Tibial nerve (tissue), 4 donors: ENCODE results near the gene ISLR. TPM values are rescaled to one million over a fixed set of nuclear protein-coding genes. Genes with fewer than 3 reads are reported as not detected.

Source experiments
- DNase-seq, 2 donors: peaks; one replicate each; pipeline ENCODE4 v3.0.0-alpha.2; 2019; ENCODE audit warnings: low spot score in 2 of 2
- H3K27ac ChIP-seq, 4 donors: fragments of 200-600 bp; sonication (generic) in 3 of 4; one replicate each; pipeline ENCODE4 v1.5.1; 2017 to 2019; ENCODE audit warnings: mild to moderate bottlenecking in 1 of 4
- H3K27me3 ChIP-seq, 2 donors: fragments of 200-600 bp; sonication (generic) in 1 of 2; one replicate each; pipeline versions ENCODE4 v1.5.1 to v1.6.0; 2017 to 2019
- H3K36me3 ChIP-seq, 3 donors: fragments of 200-600 bp; sonication (generic); one replicate each; pipeline ENCODE4 v1.5.1; 2018 to 2019
- H3K4me1 ChIP-seq, 4 donors: fragments of 200-600 bp; sonication (generic) in 3 of 4; one replicate each; pipeline ENCODE4 v1.5.1; 2017 to 2019
- H3K4me3 ChIP-seq, 4 donors: fragments of 200-600 bp; sonication (generic) in 3 of 4; one replicate each; pipeline ENCODE4 v1.5.1; 2017 to 2019; ENCODE audit warnings: mild to moderate bottlenecking in 1 of 4, moderate library complexity in 1 of 4
- H3K9me3 ChIP-seq, 4 donors: fragments of 200-600 bp; sonication (generic) in 3 of 4; one replicate each; pipeline ENCODE4 v1.5.1; 2017 to 2019
- CTCF ChIP-seq, 5 experiments: fragments of 200-600 bp in 3 of 5; fragments of 450-650 bp in 2 of 5; sonication (generic) in 3 of 5; IDR thresholded peaks; one replicate each; pipeline ENCODE4 v1.5.1; 2016 to 2019; ENCODE audit warnings: antibody characterized with exemption in 5 of 5, mild to moderate bottlenecking in 3 of 5, moderate library complexity in 2 of 5
- EP300 ChIP-seq, 2 donors: sonication (generic); formaldehyde crosslinking; IDR thresholded peaks; one replicate each; pipeline ENCODE4 v1.6.1; 2017; ENCODE audit warnings: antibody characterized with exemption in 2 of 2, mild to moderate bottlenecking in 1 of 2
- POLR2A ChIP-seq, 2 donors: fragments of 450-650 bp; IDR thresholded peaks; one replicate each; pipeline ENCODE4 v1.6.1; 2017; ENCODE audit warnings: antibody characterized with exemption in 2 of 2, mild to moderate bottlenecking in 2 of 2, moderate library complexity in 2 of 2
- WGBS, 2 donors: methylation state at CpG; one replicate each; pipeline ENCODE4 v1.1.5; 2018; 5-methylcytosine and 5-hydroxymethylcytosine counted together
- total RNA-seq, 4 donors: library from RNA; depleted of rRNA; stranded (reverse); fragments of >200 nt; gene quantifications; one replicate each; pipeline ENCODE4 v1.1.0, GENCODE V29; 2016

The ISLR gene
- total RNA-seq, 4 donors from 2014 or later, result 41.7 to 250 (median 164) TPM

GRCh38 chr15:74134387-74135027, 39.0 kb upstream of the ISLR start:
- Histone ChIP-seq H3K4me1 (peaks cover 0 to 50% (median 25%) of the 10 kb centered on the region in 4 donors), H3K4me3 (no peak overlapping the region), H3K27me3 (peaks cover 0 to 100% of the 10 kb centered on the region in 2 donors), H3K27ac (no peak overlapping the region), H3K36me3 (peaks cover 0 to 8% (median 0%) of the 10 kb centered on the region in 3 donors), H3K9me3 (peaks cover 0 to 19% (median 0%) of the 10 kb centered on the region in 4 donors)
- 48 to 56% methylated on average over 29 to 53 of the region's 53 CpGs for WGBS, 2 donors
- no peak for TF ChIP-seq EP300 (IDR thresholded peaks at IDR 0.05)
- TF ChIP-seq POLR2A (IDR thresholded peaks at IDR 0.05), result no peak
- peak in 2 of 5 experiments; percentile 29 to 32 for TF ChIP-seq CTCF (IDR thresholded peaks at IDR 0.05)
- DNase-seq, result no peak

- no peak overlapping the region for H3K27ac ChIP-seq
- H3K4me1 ChIP-seq, result peaks cover 0 to 44% (median 19%) of the 10 kb centered on the region in 4 donors
- 48 to 49% methylated on average over 27 of the region's 27 CpGs for WGBS, 2 donors
- no peak for DNase-seq
- H3K9me3 ChIP-seq, result peaks cover 0 to 19% (median 0%) of the 10 kb centered on the region in 4 donors
- H3K27me3 ChIP-seq, result peaks cover 0 to 95% of the 10 kb centered on the region in 2 donors
- no peak overlapping the region for H3K4me3 ChIP-seq
- peaks cover 0 to 8% (median 0%) of the 10 kb centered on the region in 3 donors for H3K36me3 ChIP-seq
- TF ChIP-seq POLR2A (IDR thresholded peaks at IDR 0.05) (no peak), CTCF (IDR thresholded peaks at IDR 0.05) (no peak), EP300 (IDR thresholded peaks at IDR 0.05) (no peak)
These were observed 38.4 kb upstream of the ISLR start for GRCh38 chr15:74135041-74135565.

- Histone ChIP-seq H3K36me3 (peaks cover 0 to 8% (median 0%) of the 10 kb centered on the region in 3 donors), H3K4me1 (peaks cover 0 to 35% (median 17%) of the 10 kb centered on the region in 4 donors), H3K27ac (peak overlapping the region in 2 of 4 donors; percentile 76 to 83), H3K27me3 (peaks cover 0 to 81% of the 10 kb centered on the region in 2 donors), H3K9me3 (peaks cover 0 to 19% (median 0%) of the 10 kb centered on the region in 4 donors), H3K4me3 (peak overlapping the region; percentile 31 to 61 (median 52))
- WGBS, 2 donors, result 1 to 3% methylated on average over 24 to 26 of the region's 26 CpGs
- no peak for TF ChIP-seq CTCF (IDR thresholded peaks at IDR 0.05)
- TF ChIP-seq EP300 (IDR thresholded peaks at IDR 0.05), result no peak
- TF ChIP-seq POLR2A (IDR thresholded peaks at IDR 0.05), result no peak
- no peak for DNase-seq
These were observed 37.0 kb upstream of the ISLR start for GRCh38 chr15:74136540-74136813.

GRCh38 chr15:74136814-74137536, 36.5 kb upstream of the ISLR start:
- peak overlapping the region in 2 of 4 donors; percentile 76 to 83 for H3K27ac ChIP-seq
- H3K27me3 ChIP-seq, result peaks cover 0 to 76% of the 10 kb centered on the region in 2 donors
- peaks cover 0 to 35% (median 17%) of the 10 kb centered on the region in 4 donors for H3K4me1 ChIP-seq
- H3K36me3 ChIP-seq, result peaks cover 0 to 8% (median 0%) of the 10 kb centered on the region in 3 donors
- no peak for DNase-seq
- WGBS, 2 donors, result 17 to 28% methylated on average over 18 of the region's 18 CpGs
- no peak for TF ChIP-seq POLR2A (IDR thresholded peaks at IDR 0.05)
- TF ChIP-seq CTCF (IDR thresholded peaks at IDR 0.05), result no peak
- TF ChIP-seq EP300 (IDR thresholded peaks at IDR 0.05), result no peak
- H3K4me3 ChIP-seq, result peak overlapping the region; percentile 31 to 61 (median 52)
- peaks cover 0 to 19% (median 0%) of the 10 kb centered on the region in 4 donors for H3K9me3 ChIP-seq

- Histone ChIP-seq H3K27me3 (peaks cover 0 to 74% of the 10 kb centered on the region in 2 donors), H3K36me3 (peaks cover 0 to 8% (median 0%) of the 10 kb centered on the region in 3 donors), H3K4me3 (no peak overlapping the region), H3K9me3 (peaks cover 0 to 18% (median 0%) of the 10 kb centered on the region in 4 donors), H3K27ac (no peak overlapping the region), H3K4me1 (peaks cover 0 to 35% (median 17%) of the 10 kb centered on the region in 4 donors)
- no peak for DNase-seq
- no peak for TF ChIP-seq CTCF (IDR thresholded peaks at IDR 0.05)
- TF ChIP-seq EP300 (IDR thresholded peaks at IDR 0.05), result no peak
- no peak for TF ChIP-seq POLR2A (IDR thresholded peaks at IDR 0.05)
- WGBS, 2 donors, result 56 to 75% methylated on average over 2 of the region's 2 CpGs
These were observed 36.0 kb upstream of the ISLR start for GRCh38 chr15:74137537-74137894.
